HT-29 (cell line): ENCODE measurements around the gene PRAMEF10. TPM values are rescaled to one million over a fixed set of nuclear protein-coding genes. Genes with fewer than 3 reads are reported as not detected.
"Not testable (repeated sequence)": the region's sequence is repeated elsewhere in the genome, so short reads cannot be mapped to it uniquely, and the experiment has no call there.

Experiments used
- DNase-seq: peaks from one replicate; pipeline ENCODE4 v3.0.0-alpha.2; 2015; ENCODE audit warnings: low spot score
- small RNA-seq: library from RNA; depleted of rRNA; stranded (forward); fragments of <200 nt; gene quantifications from one replicate; pipeline ENCODE3, GENCODE V24; 2014
- total RNA-seq: library from RNA; depleted of rRNA; stranded (reverse); fragments of >200 nt; shearing (Covaris generic); gene quantifications from 2 replicates; pipeline ENCODE4 v1.2.3, GENCODE V29; 2014; rRNA removed

The PRAMEF10 gene
- not detected in 2 replicates for total RNA-seq

GRCh38 chr1:12898170-12898569 is at the start of gene PRAMEF10:
PRAMEF10 (minus strand) TSS chr1:12898270; CDS start chr1:12895847, 2,423 bp downstream.
- DNase-seq, result not testable (repeated sequence)

GRCh38 chr1:12947480-12947879 is 49.4 kb upstream of the PRAMEF10 start, which contains the start of gene PRAMEF6:
PRAMEF6 (minus strand) TSS chr1:12947580; CDS start chr1:12942518, 5,062 bp downstream.
- not testable (repeated sequence) for DNase-seq

GRCh38 chr1:12924368-12924767 is 26.3 kb upstream of the PRAMEF10 start:
- DNase-seq, result not testable (repeated sequence)

GRCh38 chr1:12921749-12922148 is 23.7 kb upstream of the PRAMEF10 start:
- DNase-seq, result not testable (repeated sequence)

GRCh38 chr1:12916310-12916709 is 18.2 kb upstream of the PRAMEF10 start, which contains the start of gene PRAMEF7:
PRAMEF7 (plus strand) TSS chr1:12916610; CDS start chr1:12917693, 1,083 bp downstream.
- not testable (repeated sequence) for DNase-seq

GRCh38 chr1:12903793-12904572 is 5.9 kb upstream of the PRAMEF10 start:
- not testable (repeated sequence) for DNase-seq

- DNase-seq, result not testable (repeated sequence)
Observed at GRCh38 chr1:12899186-12899585, 1.1 kb upstream of the PRAMEF10 start.

GRCh38 chr1:12886101-12886500 is 12.0 kb downstream of the PRAMEF10 start, which contains the start of gene PRAMEF4:
PRAMEF4 (minus strand) TSS chr1:12886201; CDS start chr1:12883394, 2,807 bp downstream.
- DNase-seq, result not testable (repeated sequence)

- DNase-seq, result not testable (repeated sequence)
Observed at GRCh38 chr1:12878453-12878852, 19.6 kb downstream of the PRAMEF10 start.

- not testable (repeated sequence) for DNase-seq
Observed at GRCh38 chr1:12863131-12863880, 34.8 kb downstream of the PRAMEF10 start.

- not testable (repeated sequence) for DNase-seq
Observed at GRCh38 chr1:12856786-12857185, 41.3 kb downstream of the PRAMEF10 start, which contains the start of gene PRAMEF2. PRAMEF2 (plus strand) TSS chr1:12857086; CDS start chr1:12859010, 1,924 bp downstream.

- DNase-seq, result no peak
Observed at GRCh38 chr1:12851779-12852178, 46.3 kb downstream of the PRAMEF10 start.

GRCh38 chr1:12848620-12849019 is 49.5 kb downstream of the PRAMEF10 start, which contains the start of gene HNRNPCL1:
HNRNPCL1 (minus strand) TSS chr1:12848720; CDS start chr1:12848289, 431 bp downstream.
- not testable (repeated sequence) for DNase-seq

Small RNA genes lying within 50 kb of the gene (small RNA-seq; reads per million reads assigned to genes)
- gene RNU6-1072P, result not detected

Other genes with a start within 250 kb of the PRAMEF10 start
- gene AADACL3, start 182.2 kb downstream of the PRAMEF10 start, total RNA-seq, result not detected in 2 replicates
- not detected in 2 replicates for gene CFAP107, start 152.1 kb downstream of the PRAMEF10 start, total RNA-seq
- gene PRAMEF12, start 124.5 kb downstream of the PRAMEF10 start, total RNA-seq, result not detected in 2 replicates
- gene PRAMEF1, start 106.9 kb downstream of the PRAMEF10 start, total RNA-seq, result not detected in 2 replicates
- not detected in 2 replicates for gene PRAMEF11, start 66.9 kb downstream of the PRAMEF10 start, total RNA-seq
- not detected in 2 replicates for gene HNRNPCL1, start 49.5 kb downstream of the PRAMEF10 start, total RNA-seq
- gene PRAMEF2, start 41.2 kb downstream of the PRAMEF10 start, total RNA-seq, result not detected in 2 replicates
- not detected in 2 replicates for gene PRAMEF4, start 12.1 kb downstream of the PRAMEF10 start, total RNA-seq
- gene PRAMEF7, start 18.3 kb upstream of the PRAMEF10 start, total RNA-seq, result not detected in 2 replicates
- gene PRAMEF6, start 49.3 kb upstream of the PRAMEF10 start, total RNA-seq, result not detected in 2 replicates
- gene PRAMEF27, start 158.3 kb upstream of the PRAMEF10 start, total RNA-seq, result not detected in 2 replicates
- gene HNRNPCL3, start 162.5 kb upstream of the PRAMEF10 start, total RNA-seq, result not detected in 2 replicates
- not detected in 2 replicates for gene PRAMEF25, start 172.5 kb upstream of the PRAMEF10 start, total RNA-seq
- gene HNRNPCL2, start 218.6 kb upstream of the PRAMEF10 start, total RNA-seq, result not detected in 2 replicates